K562 (cell line): ENCODE results near the gene RCE1. TPM values are rescaled to one million over a fixed set of nuclear protein-coding genes. Genes with fewer than 3 reads are reported as not detected.

Experiments used
- CREB3L1 ChIP-seq: fragments of 450-650 bp; IDR thresholded peaks from 2 replicates; pipeline ENCODE4 v1.6.1; 2014; ENCODE audit warnings: low read depth, mild to moderate bottlenecking, moderate library complexity, borderline replicate concordance
- HOMEZ ChIP-seq: fragments of 250-450 bp; sonication (Bioruptor Pico); IDR thresholded peaks from 2 replicates; pipeline ENCODE4 v1.4.0; 2020; ENCODE audit warnings: mild to moderate bottlenecking, moderate library complexity
- HOXB6 ChIP-seq: fragments of 250-450 bp; sonication (Bioruptor Pico); IDR thresholded peaks from 2 replicates; pipeline ENCODE4 v1.5.1; 2022; ENCODE audit warnings: mild to moderate bottlenecking, borderline replicate concordance
- JUND ChIP-seq, 2 experiments: IDR thresholded peaks; 2 replicates in 1 of 2; 3 replicates in 1 of 2; pipeline ENCODE4 v1.6.1; 2011; ENCODE audit warnings: borderline replicate concordance in 2 of 2, low read depth in 2 of 2, low read length in 2 of 2, improper control_type of control experiment in 1 of 2, missing biosample characterization in 1 of 2, missing genetic modification characterization in 1 of 2, missing genetic modification reagents in 1 of 2
- MAFK ChIP-seq: IDR thresholded peaks from 2 replicates; pipeline ENCODE4 v1.6.1; 2011; ENCODE audit warnings: low read length, improper control_type of control experiment
- PHF21A ChIP-seq: fragments of 450-650 bp; IDR thresholded peaks from 2 replicates; pipeline ENCODE4 v1.6.1; 2017; ENCODE audit warnings: low read depth, borderline replicate concordance
- POLR2AphosphoS5 ChIP-seq: IDR thresholded peaks from 2 replicates; pipeline ENCODE4 v1.6.1; 2011; ENCODE audit warnings: mild to moderate bottlenecking, low read depth, low read length, moderate library complexity; ENCODE audit not compliant: control insufficient read depth, insufficient read depth
- RB1 ChIP-seq: fragments of 450-650 bp; IDR thresholded peaks from 2 replicates; pipeline ENCODE4 v1.6.1; 2017; ENCODE audit warnings: low read depth, mild to moderate bottlenecking
- RNF219 ChIP-seq: fragments of 250-450 bp; sonication (Bioruptor Pico); IDR thresholded peaks from 2 replicates; pipeline ENCODE4 v1.5.0; 2022; ENCODE audit warnings: mild to moderate bottlenecking
- SIN3B ChIP-seq: fragments of 450-650 bp; IDR thresholded peaks from 2 replicates; pipeline ENCODE4 v1.6.1; 2017; ENCODE audit warnings: low read depth, mild to moderate bottlenecking, moderate library complexity
- SMARCB1 ChIP-seq: IDR thresholded peaks from 2 replicates; pipeline ENCODE4 v1.6.1; 2011; ENCODE audit warnings: improper control_type of control experiment, low read depth; ENCODE audit not compliant: insufficient read length
- SMARCE1 ChIP-seq: fragments of 450-650 bp; IDR thresholded peaks from 2 replicates; pipeline ENCODE4 v1.7.1; 2016; ENCODE audit warnings: mild to moderate bottlenecking
- TOE1 ChIP-seq, 2 experiments: fragments of 450-650 bp in 1 of 2; sonication (generic) in 1 of 2; formaldehyde crosslinking in 1 of 2; IDR thresholded peaks; 2 replicates each; pipeline versions ENCODE4 v1.7.1 to v1.8.0; 2016 to 2022; ENCODE audit warnings: borderline replicate concordance in 2 of 2, mild to moderate bottlenecking in 2 of 2, antibody characterized with exemption in 1 of 2, inconsistent platforms in 1 of 2, low read depth in 1 of 2, missing genetic modification reagents in 1 of 2, moderate library complexity in 1 of 2
- YY1 ChIP-seq, 3 experiments: IDR thresholded peaks; 2 replicates each; pipeline ENCODE4 v1.6.1; 2011; ENCODE audit warnings: low read length in 2 of 3, mild to moderate bottlenecking in 2 of 3, moderate library complexity in 2 of 3, borderline replicate concordance in 1 of 3, control low read depth in 1 of 3, low read depth in 1 of 3; ENCODE audit not compliant: insufficient read depth in 3 of 3, insufficient replicate concordance in 2 of 3, control insufficient read depth in 1 of 3, insufficient read length in 1 of 3; ENCODE audit errors: extremely low read depth in 1 of 3
- ZBTB17 ChIP-seq: fragments of 450-650 bp; formaldehyde crosslinking; IDR thresholded peaks from 2 replicates; pipeline ENCODE4 v1.4.0; 2020; ENCODE audit warnings: mild to moderate bottlenecking
- ZNF184 ChIP-seq: sonication (generic); formaldehyde crosslinking; IDR thresholded peaks from 2 replicates; pipeline ENCODE4 v1.5.0; 2020; ENCODE audit warnings: missing genetic modification reagents
- ZNF583 ChIP-seq: fragments of 250-450 bp; sonication (Bioruptor Pico); IDR thresholded peaks from 2 replicates; pipeline ENCODE4 v1.4.0; 2020
- polyA plus RNA-seq, 8 experiments: library from polyadenylated mRNA; depleted of rRNA in 4 of 8; stranded (reverse) in 5 of 8; unstranded in 3 of 8; fragments of >200 nt; fragmentation: Nextera tagmentation in 2 of 8; fragmentation: Illumina TruSeq in 1 of 8; extraction: Ambion mirVana in 2 of 8; extraction: Trizol in 1 of 8; gene quantifications; 2 replicates each; pipeline versions ENCODE4 v1.2.1 to v1.2.3, GENCODE V29; 2011 to 2014; ENCODE audit warnings: inconsistent platforms in 1 of 8, missing spikeins in 1 of 8
- total RNA-seq, 7 experiments: library from RNA; depleted of rRNA in 6 of 7; stranded (reverse); fragments of >200 nt in 6 of 7; fragmentation: Illumina TruSeq in 2 of 7; extraction: Trizol in 2 of 7; gene quantifications; 2 replicates each; pipeline versions ENCODE4 v1.2.1 to v1.2.3, GENCODE V29; 2011 to 2021; ENCODE audit warnings: low replicate concordance in 1 of 7

The RCE1 gene
- total and polyA plus RNA-seq, 9 of the 15 experiments (the other 6 are each of a cell fraction or from before 2014, with no cell fraction given): 0.75 to 41.5 (median 15.1) TPM

- TF ChIP-seq CREB3L1 (peak; percentile 56; the same call in 1 of the 2 replicates), TOE1 (IDR thresholded peaks at IDR 0.05; ENCODE audit: borderline replicate concordance) (0 out of 2 replicates have a peak, but pooled peaks have one; percentile 48), TOE1 (CRISPR knock-in tag; IDR thresholded peaks at IDR 0.05; ENCODE audit: borderline replicate concordance, low read depth) (peak; percentile 27; the same call in 1 of the 2 replicates), ZNF583 (no peak), SIN3B (peak; percentile 99), JUND (IDR thresholded peaks at IDR 0.05; ENCODE audit: borderline replicate concordance, low read depth, low read length) (peak; percentile 88), JUND (tag; IDR thresholded peaks at IDR 0.05; ENCODE audit: borderline replicate concordance, low read depth, low read length) (peak; percentile 62; the same call in 2 of the 3 replicates), PHF21A (0 out of 2 replicates have a peak, but pooled peaks have one; percentile 34), ZNF184 (no peak), YY1 (IDR thresholded peaks at IDR 0.05; ENCODE audit: borderline replicate concordance in 1 of 3, control insufficient read depth in 1 of 3, extremely low read depth in 1 of 3, insufficient read depth in 3 of 3, insufficient read length in 1 of 3, insufficient replicate concordance in 2 of 3, low read depth in 1 of 3, low read length in 2 of 3) (peak; percentile 95 to 99 (median 98)), MAFK (no peak), HOXB6 (CRISPR knock-in tag) (no peak), SMARCB1 (no peak), RNF219 (CRISPR knock-in tag) (0 out of 2 replicates have a peak, but pooled peaks have one; percentile 9), SMARCE1 (no peak), RB1 (peak; percentile 94), ZBTB17 (CRISPR knock-in tag) (peak; percentile 45), POLR2AphosphoS5 (peak; percentile 84), HOMEZ (CRISPR knock-in tag) (no peak)
Measured at GRCh38 chr11:66842896-66843775, at the start of gene RCE1 (continued).
